Fibroblast of skin of left quadriceps (primary cell): Measurements from ENCODE around the gene FKBP9.
"Not testable (repeated sequence)": the region's sequence is repeated elsewhere in the genome, so short reads cannot be mapped to it uniquely, and the experiment has no call there.

Experiments used
- DNase-seq, 2 experiments: peaks; one replicate each; pipeline ENCODE4 v3.0.0-alpha.2; 2013; ENCODE audit warnings: low read depth in 2 of 2

The FKBP9 gene

DNA sequence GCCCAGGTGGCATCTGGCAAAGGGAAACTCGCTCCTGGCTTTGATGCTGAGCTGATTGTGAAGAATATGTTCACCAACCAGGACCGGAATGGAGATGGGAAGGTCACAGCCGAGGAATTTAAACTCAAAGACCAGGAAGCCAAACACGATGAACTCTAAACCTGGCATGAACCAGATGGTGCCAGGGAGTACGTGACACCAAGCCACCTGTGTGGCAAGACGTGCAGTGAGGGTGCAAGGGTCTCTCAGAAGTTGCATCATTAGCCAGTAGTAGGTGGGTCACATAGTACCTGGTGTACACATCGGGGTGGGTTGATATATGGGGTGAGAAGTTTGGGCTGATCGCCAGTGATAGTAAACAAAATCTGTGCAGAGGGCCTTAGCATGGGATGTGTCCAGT is 48.0 kb downstream of the FKBP9 start:
- DNase-seq, result not testable (repeated sequence)

DNA sequence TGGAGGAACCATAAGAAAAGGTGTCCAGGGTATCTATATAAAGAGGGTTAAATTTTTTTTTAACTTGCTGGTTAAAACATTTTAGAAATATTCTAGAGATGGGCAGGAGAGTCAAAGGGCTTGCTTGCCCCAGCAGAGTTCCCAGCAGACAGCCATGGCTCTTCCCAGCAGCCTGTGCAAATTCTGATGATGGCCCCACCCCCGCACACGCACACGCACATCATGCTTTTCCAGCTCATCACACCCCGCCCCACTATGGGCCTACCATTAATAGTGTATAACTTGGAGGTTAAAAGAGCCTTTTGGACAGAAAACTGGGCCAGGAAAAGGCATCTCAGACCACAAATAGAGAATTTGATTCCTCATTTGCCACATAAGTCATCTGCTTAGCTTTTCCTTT is 48.5 kb downstream of the FKBP9 start:
- DNase-seq, result not testable (repeated sequence)

DNA sequence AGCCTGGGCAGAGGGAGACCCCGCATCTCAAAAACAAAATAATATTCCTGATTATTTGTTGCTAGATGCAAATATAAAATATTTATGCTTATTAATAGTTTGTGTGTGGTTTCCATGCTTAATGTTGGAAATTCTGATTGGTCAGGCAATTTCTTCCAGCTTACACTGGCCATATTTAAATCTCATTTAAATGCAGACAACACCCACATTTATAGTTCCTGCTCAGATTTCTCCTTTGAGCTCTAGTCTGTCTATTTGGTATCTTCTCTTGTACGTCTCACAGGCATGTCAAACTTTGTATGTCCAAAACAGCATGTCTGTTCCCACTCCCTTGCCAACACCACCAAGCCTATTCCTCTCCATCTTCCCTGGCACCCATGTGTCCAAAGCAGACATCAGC is 52.5 kb downstream of the FKBP9 start:
- no peak for DNase-seq

DNA sequence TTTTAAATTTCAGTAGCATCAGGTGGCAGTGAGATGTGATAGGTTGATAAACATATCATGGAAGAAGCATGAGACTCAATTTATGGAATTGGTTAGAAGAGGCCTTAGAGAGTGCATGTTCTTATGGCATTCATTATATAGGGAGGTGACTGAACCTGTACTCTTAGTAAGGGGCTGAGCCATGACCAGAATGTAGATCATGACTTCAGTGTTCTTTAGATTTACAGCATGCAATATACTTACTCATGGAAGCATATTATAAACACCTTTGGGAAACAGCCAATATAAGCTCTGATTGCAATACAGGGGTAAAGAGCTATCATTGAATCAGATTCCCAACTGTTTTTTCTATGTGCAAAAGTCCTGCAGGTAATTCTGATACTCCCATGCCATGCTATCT is 55.1 kb downstream of the FKBP9 start:
- DNase-seq, result no peak

DNA sequence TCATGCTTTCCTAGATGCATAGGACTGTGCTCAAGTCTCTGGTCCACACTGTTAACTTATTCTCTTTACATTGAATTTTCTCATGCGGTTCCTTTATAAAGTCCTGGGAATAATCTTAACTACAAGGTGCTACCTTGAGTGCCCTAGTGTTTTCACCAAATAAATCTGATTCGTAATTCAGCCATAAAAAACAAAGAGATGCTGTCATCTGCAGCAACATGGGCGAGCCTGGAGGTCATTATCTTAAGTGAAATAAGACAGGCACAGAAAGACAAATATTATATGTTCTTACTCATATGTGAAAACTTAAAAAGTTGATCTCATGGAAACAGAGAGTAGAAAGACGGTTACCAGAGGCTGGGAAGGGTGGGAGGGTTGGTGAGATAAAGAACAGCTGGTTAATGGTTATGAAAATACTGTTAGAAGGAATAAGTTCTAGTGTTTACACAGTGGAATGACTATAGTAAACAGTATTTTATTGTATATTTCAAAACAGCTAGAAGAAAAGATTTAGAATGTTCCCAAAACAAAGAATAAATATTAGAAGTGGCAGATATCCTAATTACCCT is 67.0 kb downstream of the FKBP9 start:
- no peak for DNase-seq

DNA sequence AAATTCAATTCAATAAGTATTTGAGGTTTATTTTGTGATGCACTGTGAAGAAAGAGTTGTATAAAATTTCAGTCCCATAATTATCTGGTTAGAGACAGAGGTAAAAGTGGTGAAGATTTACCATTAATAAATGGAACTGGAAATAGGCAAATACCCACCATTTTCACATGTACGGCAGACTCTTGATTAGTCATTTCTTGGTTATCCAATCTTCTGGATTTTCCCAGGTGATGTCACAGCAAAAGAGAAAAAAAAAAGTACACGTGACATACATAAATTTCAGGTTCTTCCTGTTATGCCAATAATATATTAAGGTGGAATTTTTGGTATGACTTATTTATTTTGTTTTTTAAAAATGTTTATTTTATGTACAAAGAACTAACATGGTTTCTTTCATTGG is 78.5 kb downstream of the FKBP9 start:
- DNase-seq, result no peak

DNA sequence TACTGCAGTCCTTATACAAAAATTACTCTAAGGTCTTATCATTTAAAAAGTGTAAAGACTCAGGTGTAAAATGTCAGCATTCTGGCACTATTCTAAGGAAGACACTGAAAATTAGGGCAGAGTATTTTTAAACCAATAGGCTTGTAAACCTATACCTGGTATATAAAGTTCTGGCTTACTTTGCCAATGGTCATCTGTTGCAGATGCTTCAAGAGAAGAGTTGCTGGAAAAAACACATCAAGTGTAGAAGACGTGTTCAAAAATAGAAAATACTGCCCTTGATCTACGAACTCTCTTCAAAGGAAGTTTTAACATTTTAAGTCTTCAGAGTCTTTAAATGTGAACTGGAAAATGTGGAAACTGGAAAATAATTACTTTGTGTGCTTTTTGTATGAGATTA is 81.4 kb downstream of the FKBP9 start:
- no peak for DNase-seq

DNA sequence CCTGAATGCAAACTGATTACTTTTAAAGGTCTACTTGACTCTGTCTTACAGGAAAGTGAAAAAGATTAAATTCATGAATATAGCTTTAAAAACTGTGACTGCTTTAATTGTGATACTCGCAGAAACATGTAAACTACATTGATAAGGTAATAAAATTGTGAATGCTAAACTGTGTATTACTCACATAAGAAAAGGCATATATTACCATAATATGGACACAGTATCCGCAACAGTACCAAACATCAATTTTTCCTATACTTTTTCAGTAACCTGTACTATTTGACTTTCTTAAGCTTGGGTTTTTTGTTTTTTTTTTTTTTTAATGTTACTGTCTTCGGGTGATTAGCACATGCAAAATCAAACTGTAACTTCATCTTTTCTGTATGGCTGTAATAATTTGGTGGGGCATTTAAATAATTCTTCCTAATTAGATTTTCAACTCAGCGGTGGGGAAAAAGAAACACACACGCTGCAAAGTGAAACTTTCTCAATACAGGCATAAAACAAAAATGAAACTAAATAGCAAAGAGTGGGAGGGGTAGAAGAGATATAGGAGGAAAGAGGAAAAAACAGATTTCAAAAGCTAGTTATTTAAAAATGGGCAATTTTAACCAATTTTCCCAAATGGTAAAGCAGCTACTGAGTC is 82.1 kb downstream of the FKBP9 start:
- DNase-seq, result no peak

DNA sequence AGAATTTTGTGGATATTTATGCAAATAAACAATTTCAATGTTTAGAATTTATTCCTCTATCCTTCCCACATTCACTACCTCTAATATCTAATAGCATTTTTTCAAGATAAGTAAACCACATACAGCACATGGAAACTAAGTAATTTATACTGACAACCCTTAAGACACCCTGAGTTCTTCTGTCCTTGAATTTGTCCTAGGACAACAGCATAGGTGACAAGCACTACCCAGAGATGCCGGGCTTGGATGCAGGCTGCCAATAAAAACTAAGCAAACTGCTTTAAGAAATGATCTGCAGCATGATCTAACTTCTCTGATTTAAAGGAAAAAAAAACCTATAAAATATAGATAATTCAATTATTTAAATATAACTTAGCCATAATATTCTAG is 82.7 kb downstream of the FKBP9 start:
- DNase-seq, result no peak

DNA sequence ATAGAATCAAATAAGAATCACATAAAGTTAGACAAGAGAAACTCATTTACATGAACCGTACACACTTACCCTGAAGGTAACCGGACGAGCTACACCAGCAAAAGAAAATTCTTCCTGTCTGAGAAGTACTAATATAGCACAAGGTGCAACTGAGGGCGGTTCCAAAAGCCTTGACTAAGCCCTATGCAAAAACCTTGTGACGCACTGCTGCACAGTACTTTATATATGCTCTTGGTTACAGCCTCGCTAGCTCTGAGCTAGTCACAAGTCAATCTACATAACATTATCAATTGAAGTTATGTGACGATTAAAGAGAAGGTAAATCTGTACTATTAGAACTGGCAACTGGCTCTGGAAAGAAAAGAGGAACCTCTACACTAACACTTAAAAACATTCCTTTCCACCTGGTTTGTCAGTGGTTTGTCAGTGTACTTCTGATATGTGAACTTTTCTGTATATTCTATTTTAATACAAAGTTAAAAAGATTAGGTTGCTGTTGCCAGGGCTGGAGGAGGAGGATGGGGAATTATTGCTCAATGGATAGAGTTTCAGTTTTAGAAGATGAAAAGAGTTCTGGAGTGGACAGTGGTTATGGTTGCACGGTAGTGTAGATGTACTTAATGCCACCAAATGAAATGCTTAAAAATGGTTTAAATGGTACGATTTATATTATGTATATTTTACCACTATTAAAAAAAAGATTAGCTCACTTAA is 83.7 kb downstream of the FKBP9 start:
- DNase-seq, result no peak

DNA sequence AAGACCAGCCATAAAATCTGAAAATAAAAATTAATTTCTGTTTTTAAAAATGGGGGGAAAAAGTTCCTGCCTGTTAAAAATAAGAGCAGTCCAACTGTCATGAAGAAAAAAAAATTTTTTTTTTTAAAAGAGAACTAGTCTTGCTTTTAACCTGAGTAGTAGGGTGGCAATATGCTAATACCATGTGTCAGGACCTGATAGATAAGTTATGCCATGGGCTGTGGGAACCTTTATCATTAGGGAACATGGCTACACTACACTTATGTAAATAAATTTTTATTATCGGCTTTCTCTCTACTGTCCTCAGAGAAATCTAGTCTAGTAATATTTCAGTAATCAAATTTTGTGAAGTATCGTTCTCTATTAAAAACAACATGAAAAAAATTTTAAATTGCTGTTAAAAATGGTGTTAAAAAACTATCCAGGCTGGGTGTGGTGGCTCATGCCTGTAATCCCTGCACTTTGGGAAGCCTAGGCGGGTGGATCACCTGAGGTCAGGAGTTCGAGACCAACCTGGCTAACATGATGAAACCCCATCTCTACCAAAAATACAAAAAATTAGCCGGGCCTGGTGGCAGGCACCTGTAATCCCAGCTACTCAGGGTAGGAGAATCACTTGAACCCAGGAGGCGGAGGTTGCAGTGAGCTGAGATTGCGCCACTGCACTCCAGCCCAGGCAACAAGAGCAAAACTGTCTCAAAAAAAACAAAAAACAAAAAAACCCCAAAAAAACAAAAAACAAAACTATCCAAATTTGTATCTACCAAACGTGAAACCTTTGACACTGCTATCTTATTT is 84.6 kb downstream of the FKBP9 start:
- no peak for DNase-seq

DNA sequence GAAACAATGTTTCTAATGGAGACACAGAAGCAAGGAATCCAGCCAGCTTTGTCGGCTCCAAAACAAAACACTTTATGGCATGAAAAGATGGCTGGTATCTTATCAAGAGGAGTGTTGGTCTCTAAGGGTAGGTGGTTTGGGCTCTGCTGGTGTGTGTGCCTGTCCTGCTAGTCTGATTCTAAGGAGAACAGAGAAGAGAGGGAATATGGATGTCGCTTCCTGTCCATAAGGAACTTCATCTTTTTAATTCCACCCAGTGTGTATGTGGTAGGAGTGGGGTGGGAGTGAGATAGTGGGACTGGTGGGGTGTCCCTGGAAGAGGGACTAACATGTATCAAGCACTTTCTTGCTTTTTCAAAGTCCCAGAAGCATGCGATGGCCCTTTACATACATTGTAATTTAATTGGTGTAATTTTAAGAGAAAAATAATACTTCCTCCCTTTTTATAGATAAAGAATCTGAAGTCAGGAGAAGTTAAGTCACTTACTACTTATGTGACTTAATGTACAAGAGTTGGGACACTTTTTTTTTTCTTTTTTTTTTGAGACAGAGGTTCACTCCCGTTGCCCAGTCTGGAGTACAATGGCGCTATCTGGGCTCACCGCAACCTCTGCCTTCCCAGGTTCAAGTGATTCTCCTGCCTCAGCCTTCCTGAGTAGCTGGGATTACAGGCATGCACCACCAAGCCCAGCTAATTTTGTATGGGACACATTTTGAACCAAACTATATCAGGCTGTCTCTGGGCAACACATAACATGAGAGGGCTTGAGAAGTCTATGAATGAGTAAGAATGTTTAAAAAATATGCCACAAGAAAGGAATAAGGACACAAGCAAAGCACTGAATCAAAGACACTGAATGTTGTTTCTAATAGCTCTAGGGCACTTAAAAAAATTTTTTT is 86.5 kb downstream of the FKBP9 start:
- no peak for DNase-seq

DNA sequence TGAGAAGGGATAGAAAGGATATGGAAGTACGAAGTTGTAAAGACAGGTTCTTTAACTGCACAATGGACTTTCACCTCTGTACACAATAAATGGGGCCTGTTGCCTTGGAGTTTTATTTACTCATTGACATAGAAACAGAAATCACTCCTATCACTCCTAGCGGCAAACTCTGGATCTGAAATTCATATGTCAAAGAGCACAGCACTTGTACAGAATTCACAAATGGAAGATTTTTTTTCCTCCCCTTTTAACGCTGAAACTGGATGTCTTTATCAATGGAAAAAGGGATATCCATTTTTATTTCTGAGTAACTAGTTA is 87.1 kb downstream of the FKBP9 start:
- DNase-seq, result no peak

DNA sequence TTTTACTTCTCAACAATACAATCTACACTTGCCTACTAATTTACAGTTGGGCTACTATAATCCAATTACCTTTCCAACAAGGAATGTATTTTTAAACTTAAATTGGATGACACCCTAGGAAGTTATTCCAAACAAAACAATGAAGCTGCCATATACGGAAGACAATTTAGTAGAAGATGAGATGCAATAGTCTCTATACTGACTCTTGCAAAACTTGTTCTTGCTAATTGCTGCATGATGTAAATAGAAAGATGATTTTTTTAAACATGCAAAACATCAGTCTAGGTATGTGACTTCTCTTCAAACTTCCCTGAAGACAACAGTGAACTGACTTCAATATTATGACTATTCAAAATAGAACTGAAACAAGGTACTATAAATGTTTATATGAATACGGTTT is 87.7 kb downstream of the FKBP9 start:
- peak; percentile 23 to 28 for DNase-seq

DNA sequence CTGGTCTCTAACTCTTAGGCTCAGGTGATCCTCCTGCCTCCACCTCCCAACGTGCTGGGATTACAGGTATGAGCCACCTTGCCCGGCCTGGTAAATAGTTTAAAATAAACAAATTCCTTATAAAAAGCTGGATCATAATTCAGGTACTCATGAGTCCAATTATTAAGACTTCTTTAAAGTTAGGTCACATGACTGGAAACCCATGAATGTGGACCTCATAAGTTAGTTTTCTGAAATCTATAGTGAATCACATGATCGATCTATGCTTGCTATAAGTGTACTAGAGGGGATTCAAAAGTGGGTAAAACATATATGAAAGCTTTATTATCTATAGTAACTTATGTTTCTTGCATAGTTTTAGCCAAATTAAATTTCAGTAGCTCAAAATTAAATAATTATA is 91.0 kb downstream of the FKBP9 start:
- DNase-seq, result no peak

DNA sequence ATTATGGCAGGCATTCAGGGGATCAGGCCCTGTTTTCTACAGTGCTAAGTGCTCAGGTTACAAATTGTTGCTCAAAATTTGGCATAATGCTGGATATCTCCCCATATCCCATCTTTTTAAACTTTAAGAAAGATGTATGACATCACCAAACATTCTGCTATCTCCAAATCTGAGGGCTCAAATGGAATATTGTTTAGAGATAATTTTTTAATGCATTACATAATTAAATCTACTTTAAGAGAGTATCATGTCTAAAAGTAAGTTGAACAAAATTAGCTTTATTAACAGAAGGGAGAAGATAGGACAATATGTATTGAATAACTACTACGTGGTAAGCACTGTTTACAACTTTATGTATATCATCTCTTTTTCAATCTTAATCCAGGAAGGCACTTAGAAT is 91.5 kb downstream of the FKBP9 start:
- DNase-seq, result no peak

DNA sequence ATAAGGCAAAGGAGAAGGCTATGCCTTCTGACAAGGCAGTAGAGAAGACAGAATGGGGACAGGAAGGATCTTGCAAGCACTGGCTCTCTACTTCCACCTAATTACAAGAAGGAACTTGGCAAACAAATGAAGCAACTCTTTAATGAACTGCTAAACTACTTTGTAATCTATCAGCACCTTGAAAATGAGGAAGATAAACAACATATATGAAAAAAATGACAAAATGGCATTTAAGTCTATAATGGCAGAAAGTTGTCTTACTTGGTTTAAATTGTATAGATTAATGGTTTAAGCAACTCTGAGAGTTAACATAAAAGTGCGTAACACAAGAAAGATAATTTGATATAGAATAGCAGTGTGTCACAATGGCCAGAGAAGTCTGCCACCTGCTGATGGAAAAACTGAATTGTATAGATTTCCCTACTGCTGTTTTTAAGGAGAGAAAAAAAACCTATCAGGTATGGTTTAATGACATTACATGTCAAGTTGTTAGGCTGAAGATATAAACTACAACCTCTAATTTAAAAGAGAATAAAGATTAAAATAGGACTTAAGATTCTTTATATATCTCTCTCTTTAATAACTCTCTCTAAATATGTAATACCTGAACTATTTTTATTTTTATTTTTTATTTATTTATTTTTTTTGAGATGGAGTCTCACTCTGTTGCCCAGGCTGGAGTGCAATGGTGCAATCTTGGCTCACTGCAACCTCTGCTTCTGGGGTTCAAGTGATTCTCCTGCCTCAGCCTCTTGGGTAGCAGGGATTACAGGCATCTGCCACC is 93.5 kb downstream of the FKBP9 start:
- DNase-seq, result peak; percentile 37 to 44

DNA sequence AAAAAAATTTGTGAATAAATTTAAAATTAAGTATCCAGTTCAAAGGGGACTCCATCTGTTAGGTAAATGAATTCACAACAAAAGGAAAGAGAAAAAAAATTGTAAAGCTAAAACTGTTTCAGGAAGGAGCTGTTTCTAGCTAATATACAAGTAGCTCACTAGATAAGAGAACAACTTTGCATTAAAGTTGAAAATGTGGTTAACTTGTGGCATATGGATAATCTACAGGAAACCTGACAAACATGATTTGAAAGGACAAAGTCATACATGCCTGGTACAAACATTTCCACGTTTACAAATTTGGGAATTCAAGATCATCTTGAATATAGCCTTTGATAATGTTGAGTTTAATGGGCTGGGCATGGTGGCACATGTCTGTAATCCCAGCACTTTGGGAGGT is 96.5 kb downstream of the FKBP9 start:
- no peak for DNase-seq

DNA sequence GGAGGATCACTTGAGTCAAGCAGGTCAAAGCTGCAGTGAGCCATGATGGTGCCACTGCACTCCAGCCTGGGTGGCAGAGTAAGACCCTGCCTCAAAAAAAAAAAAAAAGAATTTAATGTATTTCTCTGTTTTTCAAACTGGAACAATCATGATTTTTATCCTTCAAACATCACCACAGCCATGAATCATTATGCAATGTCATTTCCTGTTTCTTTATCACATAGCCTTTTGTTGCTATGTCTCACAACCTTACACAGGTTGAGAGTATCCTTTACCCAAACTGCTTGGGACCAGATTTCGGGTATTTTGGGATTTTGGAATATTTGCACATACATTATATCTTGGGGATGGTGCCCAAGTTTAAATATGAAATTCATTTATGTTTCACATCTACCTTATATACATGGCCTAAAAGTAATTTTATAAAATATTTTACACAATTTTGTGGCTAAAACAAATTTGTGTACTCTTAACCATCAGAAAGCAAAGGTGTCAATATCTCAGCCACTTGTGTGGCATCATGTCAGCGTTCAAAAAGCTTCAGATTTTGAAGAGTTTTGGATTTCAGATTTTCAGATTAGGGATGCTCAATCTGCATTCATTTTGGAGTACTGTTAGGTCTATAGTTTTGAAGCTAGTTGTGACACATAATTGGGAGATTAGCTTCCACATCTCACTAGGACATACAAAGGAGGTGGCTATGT is 97.2 kb downstream of the FKBP9 start:
- no peak for DNase-seq

DNA sequence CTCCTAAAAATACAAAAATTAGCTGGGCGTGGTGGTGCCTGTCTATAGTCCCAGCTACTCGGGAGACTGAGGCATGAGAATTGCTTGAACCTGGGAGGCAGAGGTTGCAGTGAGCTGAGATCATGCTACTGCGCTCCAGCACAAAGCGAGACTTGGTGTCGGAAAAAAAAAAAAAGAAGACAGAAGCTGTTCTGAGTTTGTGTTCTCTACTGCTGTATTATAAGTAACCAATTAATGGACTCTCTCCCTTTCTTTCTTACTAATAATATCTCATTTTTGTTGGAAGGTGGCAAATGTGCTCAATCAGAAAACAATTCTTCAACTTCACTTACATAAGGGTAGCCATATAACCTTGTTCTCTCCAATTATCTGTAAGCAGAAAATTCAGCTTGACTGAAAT is 97.9 kb downstream of the FKBP9 start:
- DNase-seq, result no peak
